Sciatic nerve (tissue), 2 donors: ENCODE measurements around the gene CDH11. TPM values are rescaled to one million over a fixed set of nuclear protein-coding genes. Genes with fewer than 3 reads are reported as not detected.

Source experiments
- ATAC-seq: fragments of 200-7000 bp; cut with Tn5 transposase; one replicate; pipeline ENCODE4 v1.9.1; 2020; ENCODE audit warnings: mild to moderate bottlenecking, moderate library complexity
- DNase-seq: peaks from one replicate; pipeline ENCODE4 v3.0.0-alpha.2; 2020; ENCODE audit warnings: low spot score
- intact Hi-C: fragments of 100-400 bp; cut with DNase I; formaldehyde crosslinking; loops from one replicate; pipeline ENCODE4 v1.14.2; 2022
- total RNA-seq: library from RNA; stranded (reverse); fragmentation: NEBNext Ultra II Directional; extraction: Animal tissue kit (Norgen Biotek cat#: 25700); gene quantifications from one replicate; pipeline ENCODE4 v1.2.1, GENCODE V29; 2021
- donor health status: DM: no; HTN: no; CAD: no.
- donor health status: DM: no; HTN: no; CAD: no.

Gene CDH11
- total RNA-seq, 1 donor from 2014 or later, result 238 TPM

DNA sequence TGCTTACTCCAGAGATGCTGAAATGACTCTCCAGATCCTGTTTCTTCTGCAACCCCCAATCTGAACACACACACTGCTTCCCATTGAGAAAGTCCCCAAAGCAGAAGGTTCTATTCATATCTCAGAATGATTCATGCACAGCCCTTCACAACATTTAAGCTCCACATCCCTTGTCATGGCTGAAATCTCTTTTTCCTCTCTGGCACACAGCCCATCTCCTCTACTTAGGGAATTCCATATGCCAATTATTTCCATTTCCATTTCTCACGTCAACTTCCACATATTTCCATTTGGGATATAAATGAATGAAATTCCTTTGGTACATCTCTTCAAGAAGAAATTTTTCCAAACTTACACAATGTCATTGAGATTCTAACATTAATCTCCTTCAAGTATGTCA lies 119.6 kb downstream of the CDH11 start:
- ATAC-seq (no peak), DNase-seq (no peak)
- intact Hi-C loops, result no loop called here

- intact Hi-C loops, result no loop called here
- no peak for ATAC-seq
- no peak for DNase-seq
Measured at GRCh38 chr16:65000654-65001053, 121.2 kb downstream of the CDH11 start.

DNA sequence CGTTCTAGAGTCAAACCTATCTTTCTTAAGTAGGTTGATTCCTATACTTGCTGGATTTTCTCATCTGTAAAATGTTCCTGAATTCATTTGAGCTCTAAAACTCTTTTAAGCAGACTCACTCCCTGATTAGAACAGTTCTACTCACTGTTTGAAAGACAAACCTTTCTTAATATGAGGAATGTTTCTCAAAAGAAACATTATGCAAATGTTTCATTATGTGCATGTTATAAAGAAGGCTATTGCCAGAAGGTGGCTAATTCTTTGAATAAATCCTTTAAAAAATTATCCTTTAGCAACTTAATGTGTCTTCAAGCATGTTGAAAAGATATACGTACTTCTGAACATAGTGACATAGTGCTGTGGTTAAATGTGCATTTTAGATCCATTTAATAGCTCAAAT lies 124.1 kb downstream of the CDH11 start:
- no peak for ATAC-seq
- intact Hi-C loops, result no loop called here
- DNase-seq, result no peak

DNA sequence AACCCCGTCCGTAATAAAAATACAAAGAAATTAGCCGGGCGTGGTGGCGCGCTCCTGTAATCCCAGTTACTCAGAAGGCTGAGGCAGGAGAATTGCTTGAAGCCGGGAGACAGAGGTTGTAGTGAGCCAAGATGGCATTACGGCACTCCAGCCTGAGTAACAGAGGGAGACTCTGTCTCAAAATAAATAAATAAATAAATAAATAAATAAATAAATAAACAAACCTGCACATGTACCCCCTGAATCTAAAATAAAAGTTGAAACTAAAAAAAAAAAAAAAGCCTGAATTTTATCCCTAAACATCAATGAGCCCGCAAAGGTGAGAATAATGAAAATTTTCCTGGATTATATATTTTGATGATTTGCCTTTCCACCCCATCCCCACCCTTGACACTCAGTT lies 124.7 kb downstream of the CDH11 start:
- DNase-seq, result no peak
- intact Hi-C loops, result no loop called here
- no peak for ATAC-seq

DNA sequence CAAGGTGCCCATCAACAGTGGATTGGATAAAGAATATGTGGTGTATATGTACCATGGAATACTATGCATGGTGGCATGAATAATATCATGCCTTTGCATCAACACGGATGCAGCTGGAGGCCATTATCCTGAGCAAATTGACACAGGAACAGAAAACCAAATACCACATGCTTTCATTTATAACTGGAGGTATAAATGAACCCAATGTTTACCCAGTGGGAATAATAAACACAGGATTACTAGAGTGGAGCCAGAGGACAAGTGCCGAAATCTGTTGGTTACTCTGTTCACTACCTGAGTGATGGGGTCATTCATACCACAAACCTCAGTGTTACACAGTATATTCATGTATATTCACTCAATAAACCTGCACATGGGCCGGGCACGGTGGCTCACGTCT lies 125.2 kb downstream of the CDH11 start:
- ATAC-seq (no peak), DNase-seq (no peak)
- intact Hi-C loops, result no loop called here

- ATAC-seq (no peak), DNase-seq (no peak)
- intact Hi-C loops, result no loop called here
Measured at GRCh38 chr16:64993464-64993863, 128.4 kb downstream of the CDH11 start.

DNA sequence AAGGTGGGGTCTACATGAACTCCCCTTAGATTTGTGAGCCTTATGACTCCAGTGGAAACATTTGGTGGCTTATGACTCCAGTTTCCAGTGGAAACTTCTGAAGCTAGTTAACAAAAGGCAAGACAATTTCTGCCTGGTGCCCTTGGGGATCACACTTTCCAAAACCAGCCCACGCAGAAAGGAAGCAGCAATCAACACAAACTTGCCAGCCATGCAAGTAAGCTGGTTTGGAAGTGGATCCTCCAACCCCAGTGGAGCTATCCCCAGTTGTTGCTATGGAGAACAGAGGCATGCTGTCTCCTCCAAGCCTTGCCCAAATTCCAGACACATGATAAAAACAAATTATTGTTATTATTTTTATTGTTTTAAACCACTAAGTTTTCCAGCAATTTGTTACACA lies 130.9 kb downstream of the CDH11 start:
- peak; percentile 73 for ATAC-seq
- intact Hi-C loops, result no loop called here

GRCh38 chr16:64990101-64990500 lies 131.8 kb downstream of the CDH11 start:
- intact Hi-C loops, result no loop called here
- ATAC-seq (no peak), DNase-seq (no peak)

More for the DNA sequence above, 130.9 kb downstream of the CDH11 start:
- no peak for DNase-seq

DNA sequence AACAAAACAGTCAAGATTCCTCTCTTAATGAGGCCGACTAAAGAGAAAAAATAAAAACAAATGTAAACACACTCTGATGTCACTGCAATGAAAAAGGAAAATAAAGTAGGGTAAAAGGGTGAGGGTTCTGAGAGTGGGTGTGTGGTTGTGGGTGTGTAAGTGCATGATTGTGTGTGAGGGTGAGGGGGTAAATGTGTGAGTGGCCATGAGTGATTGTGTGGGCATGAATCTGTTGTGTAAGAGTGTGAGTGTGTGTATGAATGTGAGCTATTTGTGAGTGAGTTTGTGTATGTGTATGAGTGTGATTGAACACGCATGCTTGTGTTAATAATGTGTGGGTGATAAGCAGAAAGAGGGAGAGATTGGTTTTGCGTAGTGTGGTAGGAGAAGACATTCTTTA lies 132.8 kb downstream of the CDH11 start:
- intact Hi-C loops, result no loop called here
- DNase-seq (no peak), ATAC-seq (no peak)

GRCh38 chr16:64983963-64984362 lies 137.9 kb downstream of the CDH11 start:
- no peak for DNase-seq
- intact Hi-C loops, result no loop called here
- ATAC-seq, result peak; percentile 57

GRCh38 chr16:64983231-64983630 lies 138.6 kb downstream of the CDH11 start:
- ATAC-seq, result no peak
- DNase-seq, result no peak

DNA sequence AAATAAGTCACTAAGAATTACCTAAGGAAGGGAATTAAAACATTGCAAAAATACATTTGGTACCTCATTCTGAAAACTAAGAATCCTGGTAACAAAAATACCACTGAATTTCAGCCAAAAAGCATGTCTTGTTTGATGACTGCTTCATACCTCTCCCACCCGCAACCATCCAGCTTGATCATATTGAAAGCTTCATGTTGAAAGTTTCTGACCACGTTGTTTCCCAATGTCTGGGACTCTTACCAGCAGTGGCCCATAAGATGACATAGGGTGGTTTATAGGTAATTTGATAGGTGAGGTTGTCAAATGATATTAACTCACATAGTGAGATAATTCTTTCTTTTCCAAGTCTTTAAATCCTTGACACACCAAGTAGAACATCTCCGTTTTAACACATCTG lies 139.3 kb downstream of the CDH11 start:
- DNase-seq (no peak), ATAC-seq (no peak)
- intact Hi-C loops, result no loop called here

More at GRCh38 chr16:64983231-64983630, 138.6 kb downstream of the CDH11 start:
- intact Hi-C loops, result no loop called here

DNA sequence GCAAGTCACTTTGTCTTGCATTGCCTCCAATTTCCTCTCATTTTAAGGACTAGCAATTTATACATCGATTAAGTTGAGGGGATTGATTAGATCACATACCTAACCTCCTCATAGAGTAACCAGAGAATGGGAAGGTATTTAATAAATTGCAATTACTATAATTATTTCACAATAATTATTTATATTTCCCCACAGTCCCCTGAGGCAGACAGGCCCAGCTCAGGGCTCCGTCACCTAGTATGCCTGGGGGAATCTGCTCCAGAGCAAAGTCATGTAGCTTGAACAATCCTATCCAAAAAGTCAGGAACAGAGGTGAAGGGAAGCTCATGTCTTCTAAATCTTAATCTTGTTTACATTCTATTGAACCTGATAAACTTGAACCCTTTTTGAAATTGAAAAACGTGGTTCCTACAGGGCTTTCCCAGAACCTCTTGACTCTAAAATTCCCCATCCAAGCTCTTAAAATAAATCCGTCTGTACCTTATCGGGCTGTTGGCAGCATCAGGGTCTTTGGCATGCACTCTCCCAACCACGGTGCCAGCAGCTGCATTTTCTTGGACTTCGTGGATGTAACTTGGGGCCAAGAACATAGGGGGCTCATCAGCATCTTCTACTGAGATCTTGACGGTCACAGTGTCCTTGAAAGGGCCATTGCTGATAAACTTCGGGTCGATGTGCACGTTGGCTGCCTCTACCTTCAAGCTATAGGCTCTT lies 140.1 kb downstream of the CDH11 start:
- ATAC-seq, result no peak
- intact Hi-C loops, result no loop called here

DNA sequence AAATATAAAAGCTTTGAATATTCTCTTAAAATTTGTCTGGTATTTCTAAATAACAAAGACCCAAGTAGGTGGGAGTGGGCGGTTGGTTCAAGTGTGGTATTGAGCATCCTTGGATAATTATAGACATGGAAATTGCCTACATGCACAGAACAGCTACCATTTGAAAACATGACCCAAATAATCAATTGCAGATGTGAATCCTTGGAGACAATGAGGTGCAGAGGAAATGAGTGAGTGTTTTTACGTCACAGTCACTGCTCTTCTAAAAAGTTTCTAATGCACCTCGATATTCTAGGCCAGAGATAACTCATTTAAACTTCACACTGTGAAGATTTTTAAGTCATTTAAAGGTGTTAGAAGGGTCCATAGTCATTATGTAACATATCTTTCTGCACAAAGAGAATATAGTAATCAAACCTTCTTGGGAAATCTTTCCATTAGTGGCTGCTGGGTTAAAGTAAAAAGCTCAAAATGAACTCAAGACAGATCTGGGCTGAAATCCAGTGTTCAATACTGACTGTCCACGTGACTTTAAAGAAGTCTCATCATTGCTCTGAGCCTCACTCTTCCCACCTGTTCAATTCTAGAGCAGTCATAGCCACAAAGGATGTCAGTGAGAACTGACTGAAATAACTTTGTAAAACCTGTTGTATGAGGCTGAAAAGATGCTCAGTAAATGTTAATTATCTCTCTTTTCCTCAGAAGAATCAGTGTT lies 144.5 kb downstream of the CDH11 start:
- intact Hi-C loops, result no loop called here
- DNase-seq (no peak), ATAC-seq (no peak)

More for the DNA sequence above, 140.1 kb downstream of the CDH11 start:
- no peak for DNase-seq

GRCh38 chr16:64975821-64976220 lies 146.0 kb downstream of the CDH11 start:
- DNase-seq (no peak), ATAC-seq (no peak)
- intact Hi-C loops, result no loop called here

DNA sequence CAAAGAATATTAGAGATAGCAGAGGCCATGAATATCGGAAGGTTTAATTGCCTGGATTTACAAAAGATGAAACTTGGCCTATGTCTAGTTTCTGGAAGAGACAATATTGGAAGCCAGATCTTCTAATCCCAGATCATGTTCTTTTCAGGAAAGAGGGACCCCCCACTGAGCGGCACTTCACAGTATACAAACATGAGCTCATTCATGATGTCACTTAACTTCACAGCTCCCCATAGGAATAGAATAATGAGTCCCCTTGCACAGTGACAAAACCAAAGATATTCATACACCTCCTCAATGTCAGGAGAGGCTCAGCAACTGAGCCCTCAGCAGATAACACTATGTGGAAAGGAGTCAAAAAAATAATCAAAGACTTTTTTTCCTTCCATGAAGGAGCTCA lies 147.5 kb downstream of the CDH11 start:
- ATAC-seq (no peak), DNase-seq (no peak)
- intact Hi-C loops, result no loop called here

DNA sequence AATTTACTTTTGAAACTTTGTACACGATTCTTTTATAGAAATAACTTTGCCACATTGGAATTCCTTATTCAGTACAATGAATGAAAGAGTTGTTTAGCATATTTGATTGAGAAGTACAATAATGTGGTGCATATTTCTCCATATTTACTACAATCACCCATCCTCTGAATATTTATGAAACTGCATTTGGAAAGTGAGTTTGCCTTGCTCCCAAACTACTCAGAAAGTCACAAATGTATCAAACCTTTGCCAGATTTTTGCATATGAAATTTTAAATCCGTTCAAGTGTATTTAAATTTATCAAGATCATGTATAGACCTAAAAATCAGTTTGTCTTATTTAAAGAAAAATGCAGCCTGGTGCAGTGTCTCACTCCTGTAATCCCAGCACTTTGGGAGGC lies 148.7 kb downstream of the CDH11 start:
- no peak for DNase-seq
- no peak for ATAC-seq
- intact Hi-C loops, result no loop called here

DNA sequence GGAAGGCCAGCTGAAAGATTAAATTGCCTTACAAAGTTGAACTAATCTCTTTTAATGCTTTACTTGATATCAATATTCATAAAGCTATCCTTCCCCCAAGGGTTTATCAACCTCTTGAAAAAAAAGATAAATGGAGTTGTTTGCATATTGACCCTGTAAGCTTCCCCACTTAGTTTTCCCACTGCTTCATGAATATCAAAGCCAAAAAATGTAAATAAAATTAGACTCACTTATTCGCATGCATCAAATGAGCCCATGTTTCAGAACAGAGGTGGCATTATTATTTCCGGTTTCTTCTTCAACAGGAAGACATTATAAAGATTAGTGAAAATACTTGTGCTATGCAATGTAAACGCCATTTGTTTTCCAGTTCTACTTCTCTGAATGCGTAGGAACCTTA lies 150.7 kb downstream of the CDH11 start:
- DNase-seq, result no peak
- intact Hi-C loops, result no loop called here
- ATAC-seq, result no peak

- no peak for ATAC-seq
- DNase-seq, result no peak
- intact Hi-C loops, result no loop called here
Measured at GRCh38 chr16:64969221-64969620, 152.6 kb downstream of the CDH11 start.

DNA sequence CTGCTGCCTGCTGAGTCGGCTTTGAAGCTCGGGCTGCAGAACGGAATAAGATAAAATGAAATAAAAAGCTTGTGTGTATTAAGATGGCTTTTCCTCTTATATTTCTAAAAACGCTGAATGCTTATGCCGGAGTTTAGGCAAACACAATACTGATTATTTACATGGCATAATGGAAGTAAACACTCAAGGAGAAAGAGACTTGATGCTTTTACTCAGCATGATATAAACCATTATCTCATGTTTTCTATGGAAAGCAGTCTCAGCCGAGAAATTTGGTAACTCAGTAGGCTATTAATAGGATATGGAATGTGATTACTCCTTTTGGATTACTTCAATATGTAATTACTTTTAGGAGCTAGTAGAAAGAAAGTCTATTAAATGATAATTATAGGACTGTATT lies 153.3 kb downstream of the CDH11 start:
- DNase-seq, result no peak
- intact Hi-C loops, result no loop called here
- no peak for ATAC-seq

DNA sequence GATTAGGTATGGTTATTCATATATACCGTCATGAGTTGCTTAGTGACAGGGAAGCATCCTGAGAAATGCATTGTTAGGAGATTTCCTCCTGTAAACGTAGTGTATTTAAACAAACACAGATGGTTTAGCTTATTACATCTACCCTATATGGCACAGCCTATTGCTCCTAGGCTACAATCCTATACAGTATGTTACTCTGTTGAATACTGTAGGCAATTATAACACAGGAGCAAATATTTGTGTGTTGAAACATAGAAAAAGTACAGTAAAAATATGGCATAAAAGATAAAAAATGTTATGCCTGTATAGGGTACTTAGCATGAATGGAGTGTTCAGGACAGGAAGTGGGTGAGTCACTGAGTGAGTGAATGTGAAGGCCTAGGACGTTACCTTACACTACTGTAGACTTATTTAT lies 157.7 kb downstream of the CDH11 start:
- ATAC-seq (no peak), DNase-seq (no peak)
- intact Hi-C loops, result no loop called here
